ENCODE data around the gene B3GALT6.

- no peak for TF ChIP-seq CTCF (IDR thresholded peaks at IDR 0.05; ENCODE audit: poor library complexity)
- no peak for TF ChIP-seq EZH2 (IDR thresholded peaks at IDR 0.05; ENCODE audit: borderline replicate concordance)
- TF ChIP-seq EZH2phosphoT487 (IDR thresholded peaks at IDR 0.05; ENCODE audit: low read depth, severe bottlenecking, unreplicated experiment): no peak
These were observed 8.7 kb upstream of the B3GALT6 start for GRCh38 chr1:1223321-1223720.

All from hepatocyte (in vitro differentiated cells).